GM12878 (cell line): ENCODE data around the gene SLC24A3. TPM values are rescaled to one million over a fixed set of nuclear protein-coding genes. Genes with fewer than 3 reads are reported as not detected.

Experiments used
- CHD4 ChIP-seq: fragments of 200-600 bp; sonication (generic); IDR thresholded peaks from 2 replicates; pipeline ENCODE4 v1.6.1; 2016; ENCODE audit warnings: mild to moderate bottlenecking
- polyA plus RNA-seq, 11 experiments: library from polyadenylated mRNA; depleted of rRNA in 4 of 11; unstranded in 6 of 11; stranded (reverse) in 5 of 11; fragments of >200 nt; fragmentation: Nextera tagmentation in 4 of 11; fragmentation: Illumina TruSeq in 1 of 11; extraction: Ambion mirVana in 4 of 11; extraction: Trizol in 1 of 11; gene quantifications; 1 replicate in 1 of 11; 2 replicates in 10 of 11; pipeline versions ENCODE4 v1.2.1 to v1.2.3, GENCODE V29; 2011 to 2016; ENCODE audit warnings: inconsistent platforms in 2 of 11, missing spikeins in 2 of 11, low read depth in 1 of 11
- total RNA-seq, 4 experiments: library from RNA; depleted of rRNA in 3 of 4; stranded (reverse); fragments of >200 nt in 3 of 4; fragmentation: Illumina TruSeq in 1 of 4; extraction: Trizol in 1 of 4; gene quantifications; 2 replicates each; pipeline versions ENCODE4 v1.2.1 to v1.2.3, GENCODE V29; 2013 to 2021
- TF ChIP-seq, protein P1 (sequence below): fragments of 450-650 bp; IDR thresholded peaks from 2 replicates; pipeline ENCODE4 v1.6.1; 2017; ENCODE audit warnings: mild to moderate bottlenecking, low read depth, inconsistent platforms; ENCODE audit not compliant: poor library complexity, severe bottlenecking
- TF ChIP-seq, protein P2 (sequence below): fragments of 450-650 bp; IDR thresholded peaks from 2 replicates; pipeline ENCODE4 v1.6.1; 2016; ENCODE audit warnings: mild to moderate bottlenecking, moderate library complexity, borderline replicate concordance
- TF ChIP-seq, protein P3 (sequence below): fragments of 450-650 bp; formaldehyde crosslinking; IDR thresholded peaks from 2 replicates; pipeline ENCODE4 v1.5.0; 2022; ENCODE audit warnings: mild to moderate bottlenecking, missing genetic modification characterization

SLC24A3 gene
- total and polyA plus RNA-seq, 10 of the 15 experiments (the other 5 are each of a cell fraction or from before 2014, with no cell fraction given) = 0.04 TPM; not detected in 9

DNA sequence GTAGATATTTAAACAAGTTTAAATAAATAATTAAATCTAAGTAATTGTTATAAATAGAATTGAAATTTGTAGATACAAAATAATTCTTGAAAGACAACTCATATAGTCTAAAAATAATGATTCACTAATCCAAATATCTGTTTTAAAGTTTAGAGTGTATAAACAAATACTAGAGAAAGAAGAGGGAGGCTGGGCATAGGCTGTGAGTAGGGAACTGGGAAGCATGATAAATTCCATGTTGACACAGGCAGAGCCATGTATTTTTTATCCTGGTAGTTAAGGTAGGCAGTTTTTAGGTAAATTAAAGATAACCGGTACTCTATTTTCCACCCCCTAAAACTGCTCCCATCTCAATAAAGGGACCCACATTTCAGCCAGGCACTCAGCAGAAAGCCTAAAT is 534.0 kb downstream of the SLC24A3 start (continued):
- TF ChIP-seq, protein P1, sequence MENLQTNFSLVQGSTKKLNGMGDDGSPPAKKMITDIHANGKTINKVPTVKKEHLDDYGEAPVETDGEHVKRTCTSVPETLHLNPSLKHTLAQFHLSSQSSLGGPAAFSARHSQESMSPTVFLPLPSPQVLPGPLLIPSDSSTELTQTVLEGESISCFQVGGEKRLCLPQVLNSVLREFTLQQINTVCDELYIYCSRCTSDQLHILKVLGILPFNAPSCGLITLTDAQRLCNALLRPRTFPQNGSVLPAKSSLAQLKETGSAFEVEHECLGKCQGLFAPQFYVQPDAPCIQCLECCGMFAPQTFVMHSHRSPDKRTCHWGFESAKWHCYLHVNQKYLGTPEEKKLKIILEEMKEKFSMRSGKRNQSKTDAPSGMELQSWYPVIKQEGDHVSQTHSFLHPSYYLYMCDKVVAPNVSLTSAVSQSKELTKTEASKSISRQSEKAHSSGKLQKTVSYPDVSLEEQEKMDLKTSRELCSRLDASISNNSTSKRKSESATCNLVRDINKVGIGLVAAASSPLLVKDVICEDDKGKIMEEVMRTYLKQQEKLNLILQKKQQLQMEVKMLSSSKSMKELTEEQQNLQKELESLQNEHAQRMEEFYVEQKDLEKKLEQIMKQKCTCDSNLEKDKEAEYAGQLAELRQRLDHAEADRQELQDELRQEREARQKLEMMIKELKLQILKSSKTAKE = no peak
- TF ChIP-seq, protein P2, sequence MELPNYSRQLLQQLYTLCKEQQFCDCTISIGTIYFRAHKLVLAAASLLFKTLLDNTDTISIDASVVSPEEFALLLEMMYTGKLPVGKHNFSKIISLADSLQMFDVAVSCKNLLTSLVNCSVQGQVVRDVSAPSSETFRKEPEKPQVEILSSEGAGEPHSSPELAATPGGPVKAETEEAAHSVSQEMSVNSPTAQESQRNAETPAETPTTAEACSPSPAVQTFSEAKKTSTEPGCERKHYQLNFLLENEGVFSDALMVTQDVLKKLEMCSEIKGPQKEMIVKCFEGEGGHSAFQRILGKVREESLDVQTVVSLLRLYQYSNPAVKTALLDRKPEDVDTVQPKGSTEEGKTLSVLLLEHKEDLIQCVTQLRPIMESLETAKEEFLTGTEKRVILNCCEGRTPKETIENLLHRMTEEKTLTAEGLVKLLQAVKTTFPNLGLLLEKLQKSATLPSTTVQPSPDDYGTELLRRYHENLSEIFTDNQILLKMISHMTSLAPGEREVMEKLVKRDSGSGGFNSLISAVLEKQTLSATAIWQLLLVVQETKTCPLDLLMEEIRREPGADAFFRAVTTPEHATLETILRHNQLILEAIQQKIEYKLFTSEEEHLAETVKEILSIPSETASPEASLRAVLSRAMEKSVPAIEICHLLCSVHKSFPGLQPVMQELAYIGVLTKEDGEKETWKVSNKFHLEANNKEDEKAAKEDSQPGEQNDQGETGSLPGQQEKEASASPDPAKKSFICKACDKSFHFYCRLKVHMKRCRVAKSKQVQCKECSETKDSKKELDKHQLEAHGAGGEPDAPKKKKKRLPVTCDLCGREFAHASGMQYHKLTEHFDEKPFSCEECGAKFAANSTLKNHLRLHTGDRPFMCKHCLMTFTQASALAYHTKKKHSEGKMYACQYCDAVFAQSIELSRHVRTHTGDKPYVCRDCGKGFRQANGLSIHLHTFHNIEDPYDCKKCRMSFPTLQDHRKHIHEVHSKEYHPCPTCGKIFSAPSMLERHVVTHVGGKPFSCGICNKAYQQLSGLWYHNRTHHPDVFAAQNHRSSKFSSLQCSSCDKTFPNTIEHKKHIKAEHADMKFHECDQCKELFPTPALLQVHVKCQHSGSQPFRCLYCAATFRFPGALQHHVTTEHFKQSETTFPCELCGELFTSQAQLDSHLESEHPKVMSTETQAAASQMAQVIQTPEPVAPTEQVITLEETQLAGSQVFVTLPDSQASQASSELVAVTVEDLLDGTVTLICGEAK = no peak
- no peak for TF ChIP-seq CHD4
- TF ChIP-seq, protein P3, sequence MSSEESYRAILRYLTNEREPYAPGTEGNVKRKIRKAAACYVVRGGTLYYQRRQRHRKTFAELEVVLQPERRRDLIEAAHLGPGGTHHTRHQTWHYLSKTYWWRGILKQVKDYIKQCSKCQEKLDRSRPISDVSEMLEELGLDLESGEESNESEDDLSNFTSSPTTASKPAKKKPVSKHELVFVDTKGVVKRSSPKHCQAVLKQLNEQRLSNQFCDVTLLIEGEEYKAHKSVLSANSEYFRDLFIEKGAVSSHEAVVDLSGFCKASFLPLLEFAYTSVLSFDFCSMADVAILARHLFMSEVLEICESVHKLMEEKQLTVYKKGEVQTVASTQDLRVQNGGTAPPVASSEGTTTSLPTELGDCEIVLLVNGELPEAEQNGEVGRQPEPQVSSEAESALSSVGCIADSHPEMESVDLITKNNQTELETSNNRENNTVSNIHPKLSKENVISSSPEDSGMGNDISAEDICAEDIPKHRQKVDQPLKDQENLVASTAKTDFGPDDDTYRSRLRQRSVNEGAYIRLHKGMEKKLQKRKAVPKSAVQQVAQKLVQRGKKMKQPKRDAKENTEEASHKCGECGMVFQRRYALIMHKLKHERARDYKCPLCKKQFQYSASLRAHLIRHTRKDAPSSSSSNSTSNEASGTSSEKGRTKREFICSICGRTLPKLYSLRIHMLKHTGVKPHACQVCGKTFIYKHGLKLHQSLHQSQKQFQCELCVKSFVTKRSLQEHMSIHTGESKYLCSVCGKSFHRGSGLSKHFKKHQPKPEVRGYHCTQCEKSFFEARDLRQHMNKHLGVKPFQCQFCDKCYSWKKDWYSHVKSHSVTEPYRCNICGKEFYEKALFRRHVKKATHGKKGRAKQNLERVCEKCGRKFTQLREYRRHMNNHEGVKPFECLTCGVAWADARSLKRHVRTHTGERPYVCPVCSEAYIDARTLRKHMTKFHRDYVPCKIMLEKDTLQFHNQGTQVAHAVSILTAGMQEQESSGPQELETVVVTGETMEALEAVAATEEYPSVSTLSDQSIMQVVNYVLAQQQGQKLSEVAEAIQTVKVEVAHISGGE (CRISPR knock-in tag) = no peak
